OCI-LY7 (cell line): ENCODE measurements around the gene CDYL. TPM values are rescaled to one million over a fixed set of nuclear protein-coding genes. Genes with fewer than 3 reads are reported as not detected.

Experiments
- BruUV-seq: library from RNA; stranded (reverse); fragments of 400-500 nt; replicated peaks from 2 replicates; lab custom pipeline; 2021; lab: Mats Ljungman, UMichigan
- CTCF ChIA-PET: fragments of 300-600 bp; sonication (Branson Sonifier 250); formaldehyde crosslinking; loops from one replicate; lab custom pipeline; 2022; ENCODE audit warnings: antibody characterized with exemption; ENCODE audit not compliant: unreplicated experiment; lab: Charles Lee
- POLR2A ChIA-PET: fragments of 300-600 bp; sonication (Branson Sonifier 250); formaldehyde crosslinking; loops from one replicate; lab custom pipeline; 2022; ENCODE audit warnings: antibody characterized with exemption; lab: Charles Lee
- DNase-seq: peaks from one replicate; pipeline ENCODE4 v3.0.0-alpha.2; 2015; ENCODE audit warnings: low spot score
- H2AFZ ChIP-seq: fragments of 200-600 bp; sonication (generic), shearing (Covaris generic); 2 replicates; pipeline ENCODE4 v1.6.1; 2014; ENCODE audit warnings: mild to moderate bottlenecking, antibody characterized with exemption, low read length, moderate library complexity
- H3K27ac ChIP-seq: fragments of 200-600 bp; sonication (generic); 2 replicates; pipeline ENCODE4 v1.5.1; 2014; ENCODE audit warnings: mixed run types, low read depth, mild to moderate bottlenecking, moderate library complexity, low read length, inconsistent platforms; ENCODE audit not compliant: poor library complexity, severe bottlenecking
- H3K36me3 ChIP-seq: fragments of 200-600 bp; sonication (generic); 2 replicates; pipeline ENCODE4 v1.6.1; 2014; ENCODE audit warnings: mild to moderate bottlenecking, antibody characterized with exemption, low read length, moderate library complexity, mixed read lengths; ENCODE audit not compliant: insufficient read depth
- H3K4me1 ChIP-seq: fragments of 200-600 bp; sonication (generic); 2 replicates; pipeline ENCODE4 v1.5.1; 2014; ENCODE audit warnings: mild to moderate bottlenecking, low read length; ENCODE audit not compliant: insufficient read depth, poor library complexity, severe bottlenecking
- H3K4me2 ChIP-seq: fragments of 200-600 bp; sonication (generic); 2 replicates; pipeline ENCODE4 v1.6.1; 2014; ENCODE audit warnings: mild to moderate bottlenecking, low read length
- H3K4me3 ChIP-seq: fragments of 200-600 bp; sonication (generic); 2 replicates; pipeline ENCODE4 v1.5.1; 2014; ENCODE audit warnings: mild to moderate bottlenecking, low read depth, low read length; ENCODE audit not compliant: poor library complexity, severe bottlenecking
- H3K79me2 ChIP-seq: fragments of 200-600 bp; sonication (generic); 2 replicates; pipeline ENCODE4 v1.6.1; 2016; ENCODE audit warnings: low read depth, mild to moderate bottlenecking, low read length, moderate library complexity, mixed read lengths; ENCODE audit not compliant: insufficient read depth
- H3K9me2 ChIP-seq: fragments of 200-600 bp; sonication (generic); 2 replicates; pipeline ENCODE4 v1.6.1; 2016; ENCODE audit warnings: mild to moderate bottlenecking, low read length, mixed read lengths; ENCODE audit not compliant: insufficient read depth
- H3K9me3 ChIP-seq: fragments of 200-600 bp; sonication (generic); 2 replicates; pipeline ENCODE4 v1.6.1; 2014; ENCODE audit warnings: mild to moderate bottlenecking, mixed run types, low read length, mixed read lengths
- H4K20me1 ChIP-seq: fragments of 200-600 bp; sonication (generic); 2 replicates; pipeline ENCODE4 v1.6.1; 2014; ENCODE audit warnings: mild to moderate bottlenecking, antibody characterized with exemption, low read length, moderate library complexity, mixed read lengths; ENCODE audit not compliant: insufficient read depth
- CTCF ChIP-seq: fragments of 200-600 bp; sonication (generic); conservative IDR thresholded peaks from 2 replicates; pipeline ENCODE4 v1.5.1; 2014; ENCODE audit warnings: mild to moderate bottlenecking, antibody characterized with exemption, low read length, moderate library complexity, mixed read lengths
- EZH2phosphoT487 ChIP-seq: fragments of 200-600 bp; sonication (generic); IDR thresholded peaks from 2 replicates; pipeline ENCODE4 v1.6.1; 2018; ENCODE audit warnings: low read depth, borderline replicate concordance, mild to moderate bottlenecking, mixed run types, antibody characterized with exemption, low read length, moderate library complexity, mixed read lengths
- intact Hi-C: fragments of 100-400 bp; cut with micrococcal nuclease; formaldehyde crosslinking; loops from one replicate; pipeline ENCODE4 v1.10.0; 2022; ENCODE audit not compliant: unreplicated experiment
- total RNA-seq, 2 experiments: library from RNA; depleted of rRNA in 1 of 2; stranded (reverse); fragments of >200 nt in 1 of 2; shearing (Covaris generic) in 1 of 2; gene quantifications; 2 replicates each; pipeline ENCODE4 v1.2.3, GENCODE V29; 2014 to 2022

The CDYL gene
- total RNA-seq, 2 experiments from 2014 or later = 33.6 to 76.4 TPM

DNA sequence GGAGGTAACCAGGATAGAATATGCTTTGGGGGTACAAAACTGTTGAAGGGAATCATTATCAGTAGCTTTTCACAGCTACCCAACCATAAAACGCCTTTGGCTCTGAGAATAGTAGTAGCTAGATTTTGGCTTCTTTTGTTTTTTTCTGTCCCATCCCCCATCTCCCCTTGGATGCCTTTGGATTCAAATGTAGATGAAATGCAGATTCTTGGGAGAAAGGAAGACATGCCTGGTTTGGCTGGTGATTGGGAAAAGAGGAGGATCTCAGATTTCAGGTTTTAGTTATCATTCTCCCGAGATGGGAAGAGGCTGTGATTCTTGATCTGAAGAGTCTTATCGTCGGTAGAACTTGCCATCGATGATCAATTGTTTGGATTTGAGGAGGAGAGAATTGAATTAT, 3.5 kb upstream of the CDYL start:
- Histone ChIP-seq H3K36me3 (no peaks in the 10 kb centered on the region), H3K9me3 (no peaks in the 10 kb centered on the region), H3K9me2 (no peaks in the 10 kb centered on the region), H3K4me3 (no peak overlapping the region), H3K4me1 (peaks cover 4% of the 10 kb centered on the region), H3K79me2 (peaks cover 7% of the 10 kb centered on the region; the same call in 1 of the 2 replicates), H2AFZ (no peak overlapping the region), H3K27ac (no peak overlapping the region), H3K4me2 (no peak overlapping the region), H4K20me1 (peaks cover 5% of the 10 kb centered on the region; the same call in 1 of the 2 replicates)
- ChIA-PET POLR2A (no interaction called here), CTCF (no interaction called here)
- intact Hi-C loops = loop anchor here (10.0 kb wide), 1 partner anchor 748 kb away; a partner anchor contains a TSS
- TF ChIP-seq CTCF (no peak), EZH2phosphoT487 (no peak)
- BruUV-seq = no TSS peak
- no peak for DNase-seq

DNA sequence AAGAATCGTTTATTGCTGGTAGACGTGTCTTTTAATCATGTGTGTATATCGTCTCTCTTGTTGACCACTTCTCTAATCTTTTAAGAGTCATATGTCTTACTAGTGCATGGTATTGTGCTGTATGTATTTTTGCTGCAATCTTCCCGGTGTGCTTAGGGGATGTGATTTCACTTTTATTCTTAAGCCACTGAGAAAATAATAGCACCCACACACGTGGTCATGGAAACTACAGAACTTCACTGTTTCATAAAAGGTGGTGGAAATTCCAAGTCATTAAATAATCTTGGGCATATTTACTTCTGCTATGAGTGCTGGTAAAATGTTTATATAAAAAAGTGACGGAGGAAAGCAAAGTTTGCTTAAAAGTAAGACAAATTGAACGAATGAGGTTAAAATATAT, 3.0 kb upstream of the CDYL start:
- no peak for DNase-seq
- TF ChIP-seq EZH2phosphoT487 = no peak
- H2AFZ ChIP-seq = no peak overlapping the region
- H3K9me2 ChIP-seq = no peaks in the 10 kb centered on the region
- H3K79me2 ChIP-seq = peaks cover 11% of the 10 kb centered on the region; the same call in 1 of the 2 replicates
- no peaks in the 10 kb centered on the region for H3K36me3 ChIP-seq
- peaks cover 9% of the 10 kb centered on the region for H3K4me1 ChIP-seq
- POLR2A ChIA-PET = interaction anchor here (1.0 kb wide), 1 partner anchor 53 kb away, joined by 3 read pairs; no protein-coding TSS in a partner anchor
- H3K9me3 ChIP-seq = no peaks in the 10 kb centered on the region; the same call in 1 of the 2 replicates
- peaks cover 9% of the 10 kb centered on the region; the same call in 1 of the 2 replicates for H4K20me1 ChIP-seq
- CTCF ChIA-PET = no interaction called here
- intact Hi-C loops = loop anchor here (10.0 kb wide), 1 partner anchor 748 kb away; a partner anchor contains a TSS
- H3K4me2 ChIP-seq = no peak overlapping the region
- BruUV-seq = no TSS peak
- no peak overlapping the region for H3K4me3 ChIP-seq
- H3K27ac ChIP-seq = no peak overlapping the region

DNA sequence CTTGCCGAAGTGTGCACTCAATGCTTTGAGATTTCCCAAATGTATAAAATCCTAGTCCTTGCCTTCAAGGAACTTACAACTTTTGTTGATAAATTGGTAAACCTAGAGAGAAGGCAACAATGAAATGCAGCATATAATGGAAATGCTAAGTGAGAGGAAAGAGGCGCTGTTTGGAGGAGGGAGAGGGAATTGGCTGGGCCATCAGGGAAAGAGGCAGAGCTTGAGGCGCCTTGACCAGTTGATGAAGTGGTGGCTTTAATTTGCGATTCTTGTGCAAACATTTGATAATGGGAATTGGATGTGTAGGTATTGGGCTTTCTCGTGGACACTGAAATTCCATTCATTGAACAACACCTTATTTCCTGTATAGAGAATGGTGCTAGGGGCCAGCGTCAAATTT, 1.9 kb upstream of the CDYL start:
- no TSS peak for BruUV-seq
- Histone ChIP-seq H2AFZ (no peak overlapping the region), H3K4me1 (peaks cover 16% of the 10 kb centered on the region), H3K9me2 (no peaks in the 10 kb centered on the region), H3K4me2 (no peak overlapping the region), H3K9me3 (no peaks in the 10 kb centered on the region; the same call in 1 of the 2 replicates), H3K27ac (no peak overlapping the region), H3K79me2 (peaks cover 23% of the 10 kb centered on the region), H4K20me1 (peaks cover 15% of the 10 kb centered on the region), H3K36me3 (no peaks in the 10 kb centered on the region; the same call in 1 of the 2 replicates), H3K4me3 (no peak overlapping the region)
- ChIA-PET POLR2A (interaction anchor here (1.0 kb wide), 1 partner anchor 54 kb away, joined by 3 read pairs; no protein-coding TSS in a partner anchor), CTCF (no interaction called here)
- DNase-seq = no peak
- intact Hi-C loops = loop anchor here (10.0 kb wide), 1 partner anchor 749 kb away; a partner anchor contains a TSS
- TF ChIP-seq EZH2phosphoT487 = no peak
- no peak for TF ChIP-seq CTCF
